LHCN-M2 (cell line): ENCODE data around the gene GBF1. TPM values are rescaled to one million over a fixed set of nuclear protein-coding genes. Genes with fewer than 3 reads are reported as not detected.

Source experiments
- DNase-seq: peaks from one replicate; pipeline ENCODE4 v3.0.0-alpha.2; 2012; ENCODE audit warnings: low read depth
- total RNA-seq: library from RNA; depleted of rRNA; stranded (reverse); fragments of >200 nt; gene quantifications from 2 replicates; pipeline ENCODE4 v1.2.3, GENCODE V29; 2014

GBF1 gene
- total RNA-seq, 1 experiment from 2014 or later = 43.9 TPM

GRCh38 chr10:102406815-102407214 lies 161.5 kb downstream of the GBF1 start:
- no peak for DNase-seq

- DNase-seq = no peak
Observed at GRCh38 chr10:102407425-102408130, 162.2 kb downstream of the GBF1 start.

- DNase-seq = peak; percentile 29
Observed at GRCh38 chr10:102408131-102408727, 162.9 kb downstream of the GBF1 start.

GRCh38 chr10:102408728-102409603 lies 163.6 kb downstream of the GBF1 start:
- DNase-seq = no peak

GRCh38 chr10:102409604-102410428 lies 164.5 kb downstream of the GBF1 start:
- no peak for DNase-seq

- no peak for DNase-seq
Observed at GRCh38 chr10:102410429-102411073, 165.2 kb downstream of the GBF1 start.

GRCh38 chr10:102411341-102412255 lies 166.3 kb downstream of the GBF1 start:
- DNase-seq = no peak

GRCh38 chr10:102412293-102412692 lies 167.0 kb downstream of the GBF1 start:
- DNase-seq = no peak

GRCh38 chr10:102413053-102413705 lies 167.8 kb downstream of the GBF1 start:
- DNase-seq = peak; percentile 37

GRCh38 chr10:102413806-102414561 lies 168.7 kb downstream of the GBF1 start:
- DNase-seq = no peak

- no peak for DNase-seq
Observed at GRCh38 chr10:102414749-102415148, 169.4 kb downstream of the GBF1 start.

GRCh38 chr10:102416283-102416682 lies 171.0 kb downstream of the GBF1 start:
- no peak for DNase-seq

GRCh38 chr10:102416695-102417094 lies 171.4 kb downstream of the GBF1 start:
- no peak for DNase-seq

GRCh38 chr10:102418622-102419268 lies 173.4 kb downstream of the GBF1 start, which contains the start of gene PSD:
PSD (minus strand) TSS chr10:102418785; CDS start chr10:102417038, 1,747 bp downstream.
- DNase-seq = no peak

GRCh38 chr10:102419269-102420180 lies 174.2 kb downstream of the GBF1 start:
- peak; percentile 10 for DNase-seq

- DNase-seq = no peak
Observed at GRCh38 chr10:102420181-102420713, 174.9 kb downstream of the GBF1 start.
